ENCODE data around the gene NOL8.

The NOL8 gene

GRCh38 chr9:92299116-92299515, 26.0 kb downstream of the NOL8 start:
- in situ Hi-C loops (cut with HindIII; ENCODE audit: low sequenced_read_pairs), result no loop called here
- DNase-seq (ENCODE audit: low read depth), result no peak
- H3K4me3 ChIP-seq (ENCODE audit: low read depth, low read length), result no peak overlapping the region
- TF ChIP-seq CTCF (IDR thresholded peaks at IDR 0.05; ENCODE audit: low read depth, low read length, missing control alignments), result no peak

- DNase-seq (ENCODE audit: low read depth), result no peak
- in situ Hi-C loops (cut with HindIII; ENCODE audit: low sequenced_read_pairs), result no loop called here
- no peak overlapping the region for H3K4me3 ChIP-seq (ENCODE audit: low read depth, low read length)
- no peak for TF ChIP-seq CTCF (IDR thresholded peaks at IDR 0.05; ENCODE audit: low read depth, low read length, missing control alignments)
Measured at GRCh38 chr9:92298036-92298435, 27.1 kb downstream of the NOL8 start.

- TF ChIP-seq CTCF (IDR thresholded peaks at IDR 0.05; ENCODE audit: low read depth, low read length, missing control alignments), result no peak
- no peak for DNase-seq (ENCODE audit: low read depth)
- no peak overlapping the region for H3K4me3 ChIP-seq (ENCODE audit: low read depth, low read length)
- in situ Hi-C loops (cut with HindIII; ENCODE audit: low sequenced_read_pairs), result no loop called here
Measured at GRCh38 chr9:92297611-92298010, 27.5 kb downstream of the NOL8 start.

- no peak for TF ChIP-seq CTCF (IDR thresholded peaks at IDR 0.05; ENCODE audit: low read depth, low read length, missing control alignments)
- in situ Hi-C loops (cut with HindIII; ENCODE audit: low sequenced_read_pairs), result no loop called here
- H3K4me3 ChIP-seq (ENCODE audit: low read depth, low read length), result no peak overlapping the region
- DNase-seq (ENCODE audit: low read depth), result no peak
Measured at GRCh38 chr9:92295827-92296258, 29.3 kb downstream of the NOL8 start.

GRCh38 chr9:92295240-92295790, 29.8 kb downstream of the NOL8 start:
- TF ChIP-seq CTCF (IDR thresholded peaks at IDR 0.05; ENCODE audit: low read depth, low read length, missing control alignments), result no peak
- in situ Hi-C loops (cut with HindIII; ENCODE audit: low sequenced_read_pairs), result no loop called here
- no peak overlapping the region for H3K4me3 ChIP-seq (ENCODE audit: low read depth, low read length)
- DNase-seq (ENCODE audit: low read depth), result no peak

- in situ Hi-C loops (cut with HindIII; ENCODE audit: low sequenced_read_pairs), result no loop called here
- TF ChIP-seq CTCF (IDR thresholded peaks at IDR 0.05; ENCODE audit: low read depth, low read length, missing control alignments), result no peak
- DNase-seq (ENCODE audit: low read depth), result no peak
- peak overlapping the region; percentile 82 for H3K4me3 ChIP-seq (ENCODE audit: low read depth, low read length)
Measured at GRCh38 chr9:92294297-92294676, 30.9 kb downstream of the NOL8 start.

Data from astrocyte of the cerebellum (primary cell).